ENCODE measurements around the gene CASKIN2. TPM values are rescaled to one million over a fixed set of nuclear protein-coding genes. Genes with fewer than 3 reads are reported as not detected.

CASKIN2 gene
- total and polyA plus RNA-seq, 4 donors: 2.3 to 12.1 (median 8.6) TPM

DNA sequence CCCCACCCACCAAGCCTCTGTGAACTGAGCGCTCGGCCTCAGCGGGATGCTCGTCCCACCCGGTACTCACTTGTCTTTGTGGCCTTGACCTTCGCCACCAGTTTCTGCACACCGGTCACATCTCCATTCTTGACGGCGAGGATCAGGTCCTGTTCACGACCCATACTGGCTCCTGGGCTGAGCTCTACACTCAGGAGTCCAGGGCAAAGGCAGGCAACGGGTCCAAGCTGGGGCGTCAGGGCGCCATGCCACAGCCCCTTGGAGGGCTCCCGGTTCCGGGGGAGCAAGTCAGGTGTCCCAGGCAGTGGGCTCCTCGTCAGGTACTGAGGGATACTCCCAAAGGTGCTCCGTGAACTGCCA lies 1.7 kb downstream of the CASKIN2 start:
- Histone ChIP-seq H3K9me3 (ENCODE audit: control insufficient read depth in 4 of 4, low read length in 3 of 4) (no peaks in the 10 kb centered on the region), H3K36me3 (ENCODE audit: control insufficient read depth in 4 of 4, insufficient read depth in 3 of 4, low read depth in 1 of 4, low read length in 3 of 4) (no peaks in the 10 kb centered on the region), H3K27me3 (ENCODE audit: control insufficient read depth in 4 of 4, insufficient read depth in 4 of 4, low read length in 3 of 4) (no peaks in the 10 kb centered on the region), H3K4me1 (ENCODE audit: control insufficient read depth in 4 of 4, insufficient read depth in 4 of 4, low read length in 3 of 4) (peaks cover 16 to 77% (median 62%) of the 10 kb centered on the region in 4 donors), H3K9ac (ENCODE audit: low read depth in 1 of 2, low read length in 2 of 2) (peak overlapping the region in 1 of 2 donors; percentile 12), H3K4me3 (ENCODE audit: low read depth in 1 of 3, low read length in 3 of 3) (peak overlapping the region; percentile 35 to 84 (median 81)), H3K27ac (ENCODE audit: low read depth in 1 of 2, low read length in 2 of 2) (peak overlapping the region; percentile 63 to 88)
- DNase-seq (ENCODE audit: low spot score): no peak
- TF ChIP-seq GABPA (IDR thresholded peaks at IDR 0.05 in 1 of 2, conservative IDR thresholded peaks at IDR 0.05 in 1 of 2): no peak
- TF ChIP-seq TAF1 (conservative IDR thresholded peaks at IDR 0.05): no peak
- TF ChIP-seq SP1 (IDR thresholded peaks at IDR 0.05): no peak
- TF ChIP-seq RXRA (IDR thresholded peaks at IDR 0.05): no peak
- no peak for TF ChIP-seq JUND (IDR thresholded peaks at IDR 0.05)
- TF ChIP-seq FOXA2 (IDR thresholded peaks at IDR 0.05): no peak
- TF ChIP-seq, protein P1, sequence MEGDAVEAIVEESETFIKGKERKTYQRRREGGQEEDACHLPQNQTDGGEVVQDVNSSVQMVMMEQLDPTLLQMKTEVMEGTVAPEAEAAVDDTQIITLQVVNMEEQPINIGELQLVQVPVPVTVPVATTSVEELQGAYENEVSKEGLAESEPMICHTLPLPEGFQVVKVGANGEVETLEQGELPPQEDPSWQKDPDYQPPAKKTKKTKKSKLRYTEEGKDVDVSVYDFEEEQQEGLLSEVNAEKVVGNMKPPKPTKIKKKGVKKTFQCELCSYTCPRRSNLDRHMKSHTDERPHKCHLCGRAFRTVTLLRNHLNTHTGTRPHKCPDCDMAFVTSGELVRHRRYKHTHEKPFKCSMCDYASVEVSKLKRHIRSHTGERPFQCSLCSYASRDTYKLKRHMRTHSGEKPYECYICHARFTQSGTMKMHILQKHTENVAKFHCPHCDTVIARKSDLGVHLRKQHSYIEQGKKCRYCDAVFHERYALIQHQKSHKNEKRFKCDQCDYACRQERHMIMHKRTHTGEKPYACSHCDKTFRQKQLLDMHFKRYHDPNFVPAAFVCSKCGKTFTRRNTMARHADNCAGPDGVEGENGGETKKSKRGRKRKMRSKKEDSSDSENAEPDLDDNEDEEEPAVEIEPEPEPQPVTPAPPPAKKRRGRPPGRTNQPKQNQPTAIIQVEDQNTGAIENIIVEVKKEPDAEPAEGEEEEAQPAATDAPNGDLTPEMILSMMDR (IDR thresholded peaks at IDR 0.05; ENCODE audit: low read depth, low read length, missing input control): no peak
- no peak for TF ChIP-seq EGR1 (IDR thresholded peaks at IDR 0.05; ENCODE audit: low read depth in 2 of 2)
- TF ChIP-seq YY1 (IDR thresholded peaks at IDR 0.05): no peak
- TF ChIP-seq NR2F2 (IDR thresholded peaks at IDR 0.05): no peak
- TF ChIP-seq HNF4A (conservative IDR thresholded peaks at IDR 0.05): no peak
- TF ChIP-seq, protein P2, sequence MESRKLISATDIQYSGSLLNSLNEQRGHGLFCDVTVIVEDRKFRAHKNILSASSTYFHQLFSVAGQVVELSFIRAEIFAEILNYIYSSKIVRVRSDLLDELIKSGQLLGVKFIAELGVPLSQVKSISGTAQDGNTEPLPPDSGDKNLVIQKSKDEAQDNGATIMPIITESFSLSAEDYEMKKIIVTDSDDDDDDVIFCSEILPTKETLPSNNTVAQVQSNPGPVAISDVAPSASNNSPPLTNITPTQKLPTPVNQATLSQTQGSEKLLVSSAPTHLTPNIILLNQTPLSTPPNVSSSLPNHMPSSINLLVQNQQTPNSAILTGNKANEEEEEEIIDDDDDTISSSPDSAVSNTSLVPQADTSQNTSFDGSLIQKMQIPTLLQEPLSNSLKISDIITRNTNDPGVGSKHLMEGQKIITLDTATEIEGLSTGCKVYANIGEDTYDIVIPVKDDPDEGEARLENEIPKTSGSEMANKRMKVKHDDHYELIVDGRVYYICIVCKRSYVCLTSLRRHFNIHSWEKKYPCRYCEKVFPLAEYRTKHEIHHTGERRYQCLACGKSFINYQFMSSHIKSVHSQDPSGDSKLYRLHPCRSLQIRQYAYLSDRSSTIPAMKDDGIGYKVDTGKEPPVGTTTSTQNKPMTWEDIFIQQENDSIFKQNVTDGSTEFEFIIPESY (IDR thresholded peaks at IDR 0.05): no peak
- TF ChIP-seq HNF4G (IDR thresholded peaks at IDR 0.05): no peak
- TF ChIP-seq, protein P3, sequence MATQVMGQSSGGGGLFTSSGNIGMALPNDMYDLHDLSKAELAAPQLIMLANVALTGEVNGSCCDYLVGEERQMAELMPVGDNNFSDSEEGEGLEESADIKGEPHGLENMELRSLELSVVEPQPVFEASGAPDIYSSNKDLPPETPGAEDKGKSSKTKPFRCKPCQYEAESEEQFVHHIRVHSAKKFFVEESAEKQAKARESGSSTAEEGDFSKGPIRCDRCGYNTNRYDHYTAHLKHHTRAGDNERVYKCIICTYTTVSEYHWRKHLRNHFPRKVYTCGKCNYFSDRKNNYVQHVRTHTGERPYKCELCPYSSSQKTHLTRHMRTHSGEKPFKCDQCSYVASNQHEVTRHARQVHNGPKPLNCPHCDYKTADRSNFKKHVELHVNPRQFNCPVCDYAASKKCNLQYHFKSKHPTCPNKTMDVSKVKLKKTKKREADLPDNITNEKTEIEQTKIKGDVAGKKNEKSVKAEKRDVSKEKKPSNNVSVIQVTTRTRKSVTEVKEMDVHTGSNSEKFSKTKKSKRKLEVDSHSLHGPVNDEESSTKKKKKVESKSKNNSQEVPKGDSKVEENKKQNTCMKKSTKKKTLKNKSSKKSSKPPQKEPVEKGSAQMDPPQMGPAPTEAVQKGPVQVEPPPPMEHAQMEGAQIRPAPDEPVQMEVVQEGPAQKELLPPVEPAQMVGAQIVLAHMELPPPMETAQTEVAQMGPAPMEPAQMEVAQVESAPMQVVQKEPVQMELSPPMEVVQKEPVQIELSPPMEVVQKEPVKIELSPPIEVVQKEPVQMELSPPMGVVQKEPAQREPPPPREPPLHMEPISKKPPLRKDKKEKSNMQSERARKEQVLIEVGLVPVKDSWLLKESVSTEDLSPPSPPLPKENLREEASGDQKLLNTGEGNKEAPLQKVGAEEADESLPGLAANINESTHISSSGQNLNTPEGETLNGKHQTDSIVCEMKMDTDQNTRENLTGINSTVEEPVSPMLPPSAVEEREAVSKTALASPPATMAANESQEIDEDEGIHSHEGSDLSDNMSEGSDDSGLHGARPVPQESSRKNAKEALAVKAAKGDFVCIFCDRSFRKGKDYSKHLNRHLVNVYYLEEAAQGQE (IDR thresholded peaks at IDR 0.05): no peak
- no peak for TF ChIP-seq RAD21 (IDR thresholded peaks at IDR 0.05)
- TF ChIP-seq FOXA1 (IDR thresholded peaks at IDR 0.05): no peak
- TF ChIP-seq, protein P4, sequence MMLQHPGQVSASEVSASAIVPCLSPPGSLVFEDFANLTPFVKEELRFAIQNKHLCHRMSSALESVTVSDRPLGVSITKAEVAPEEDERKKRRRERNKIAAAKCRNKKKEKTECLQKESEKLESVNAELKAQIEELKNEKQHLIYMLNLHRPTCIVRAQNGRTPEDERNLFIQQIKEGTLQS (IDR thresholded peaks at IDR 0.05): no peak
- TF ChIP-seq, protein P5, sequence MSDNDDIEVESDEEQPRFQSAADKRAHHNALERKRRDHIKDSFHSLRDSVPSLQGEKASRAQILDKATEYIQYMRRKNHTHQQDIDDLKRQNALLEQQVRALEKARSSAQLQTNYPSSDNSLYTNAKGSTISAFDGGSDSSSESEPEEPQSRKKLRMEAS (IDR thresholded peaks at IDR 0.05): no peak
- 66% methylated on average over 17 of the region's 17 CpGs for WGBS

Data from liver (tissue), 9 donors.